ENCODE measurements around the gene MTHFSD. TPM values are rescaled to one million over a fixed set of nuclear protein-coding genes. Genes with fewer than 3 reads are reported as not detected.

The MTHFSD gene
- total RNA-seq, 1 donor from 2014 or later: 13.0 TPM

GRCh38 chr16:86571530-86571915, 16.5 kb upstream of the MTHFSD start:
- peak; percentile 34 for DNase-seq (ENCODE audit: low read depth)

GRCh38 chr16:86570558-86571529, 15.8 kb upstream of the MTHFSD start:
- DNase-seq (ENCODE audit: low read depth): peak; percentile 34

GRCh38 chr16:86569701-86570447, 14.8 kb upstream of the MTHFSD start:
- no peak for DNase-seq (ENCODE audit: low read depth)

- peak; percentile 55 for DNase-seq (ENCODE audit: low read depth)
Observed at GRCh38 chr16:86568677-86569623, 13.9 kb upstream of the MTHFSD start.

GRCh38 chr16:86567701-86568581, 12.9 kb upstream of the MTHFSD start:
- DNase-seq (ENCODE audit: low read depth): peak; percentile 68

GRCh38 chr16:86566966-86567700, 12.1 kb upstream of the MTHFSD start:
- peak; percentile 73 for DNase-seq (ENCODE audit: low read depth)

GRCh38 chr16:86566601-86566965, 11.5 kb upstream of the MTHFSD start, which contains the start of gene FOXC2:
Gene FOXC2, plus strand, starts transcription at chr16:86566829. Its CDS starts 507 bp downstream, at chr16:86567336.
- DNase-seq (ENCODE audit: low read depth): peak; percentile 96

GRCh38 chr16:86565644-86566511, 10.8 kb upstream of the MTHFSD start:
- no peak for DNase-seq (ENCODE audit: low read depth)

GRCh38 chr16:86565181-86565631, 10.2 kb upstream of the MTHFSD start:
- no peak for DNase-seq (ENCODE audit: low read depth)

GRCh38 chr16:86563469-86564345, 8.7 kb upstream of the MTHFSD start:
- peak; percentile 92 for DNase-seq (ENCODE audit: low read depth)

GRCh38 chr16:86562356-86562755, 7.3 kb upstream of the MTHFSD start:
- DNase-seq (ENCODE audit: low read depth): no peak

GRCh38 chr16:86559802-86560305, 4.8 kb upstream of the MTHFSD start:
- DNase-seq (ENCODE audit: low read depth): no peak

- DNase-seq (ENCODE audit: low read depth): no peak
Observed at GRCh38 chr16:86558355-86559193, 3.5 kb upstream of the MTHFSD start.

GRCh38 chr16:86557587-86557986, 2.6 kb upstream of the MTHFSD start:
- DNase-seq (ENCODE audit: low read depth): no peak

GRCh38 chr16:86556576-86556975, 1.5 kb upstream of the MTHFSD start:
- DNase-seq (ENCODE audit: low read depth): peak; percentile 89

- DNase-seq (ENCODE audit: low read depth): no peak
Observed at GRCh38 chr16:86555704-86556075, 655 bp upstream of the MTHFSD start.

Measured in myocyte (in vitro differentiated cells).